ENCODE measurements around the gene CCDC97.
"Not testable (repeated sequence)": the region's sequence is repeated elsewhere in the genome, so short reads cannot be mapped to it uniquely, and the experiment has no call there.

GRCh38 chr19:41289814-41290213 lies 20.2 kb upstream of the CCDC97 start:
- TF ChIP-seq CTCF (IDR thresholded peaks at IDR 0.05; ENCODE audit: low read depth, low read length); EZH2phosphoT487 (IDR thresholded peaks at IDR 0.05; ENCODE audit: low read depth): not testable (repeated sequence)

Measured in OCI-LY3 (cell line).